Endothelial cell of umbilical vein (primary cell): Measurements from ENCODE around the gene CHMP5.
A peak's percentile ranks its signal among the peaks of the same experiment; 100 is the strongest.

Source experiments
- CTCF ChIP-seq, 2 donors: IDR thresholded peaks; 1 replicate in 1 of 2; 2 replicates in 1 of 2; pipeline ENCODE4 v1.5.1; 2011; ENCODE audit warnings: low read length in 2 of 2, mild to moderate bottlenecking in 2 of 2, moderate library complexity in 2 of 2, control low read depth in 1 of 2, inconsistent platforms in 1 of 2, low read depth in 1 of 2; ENCODE audit not compliant: insufficient read depth in 1 of 2; ENCODE audit errors: extremely low read depth in 1 of 2
- EZH2 ChIP-seq: IDR thresholded peaks from 2 replicates; pipeline ENCODE4 v1.6.1; 2012; ENCODE audit warnings: borderline replicate concordance, low read depth, mild to moderate bottlenecking, moderate library complexity, low read length, inconsistent platforms; ENCODE audit not compliant: severe bottlenecking
- FOS ChIP-seq: IDR thresholded peaks from 2 replicates; pipeline ENCODE4 v1.6.1; 2011; ENCODE audit warnings: mild to moderate bottlenecking, low read length, moderate library complexity, borderline replicate concordance; ENCODE audit not compliant: insufficient read depth
- GATA2 ChIP-seq: IDR thresholded peaks from 2 replicates; pipeline ENCODE4 v1.7.0; 2011; ENCODE audit warnings: low read depth, mild to moderate bottlenecking, moderate library complexity, mixed read lengths, low read length; ENCODE audit not compliant: insufficient read length, insufficient read depth
- MAX ChIP-seq: IDR thresholded peaks from 2 replicates; pipeline ENCODE4 v1.6.1; 2011; ENCODE audit not compliant: insufficient read depth, insufficient read length
- MYC ChIP-seq: IDR thresholded peaks from one replicate; pipeline ENCODE4 v1.6.1; 2011; ENCODE audit warnings: mild to moderate bottlenecking, low read depth, low read length
- POLR2A ChIP-seq: IDR thresholded peaks from 2 replicates; pipeline ENCODE4 v1.6.1; 2012; ENCODE audit warnings: low read depth, mild to moderate bottlenecking, control low read depth, low read length
- POLR2AphosphoS5 ChIP-seq: IDR thresholded peaks from 2 replicates; pipeline ENCODE4 v1.6.1; 2012; ENCODE audit warnings: low read depth, mild to moderate bottlenecking, control low read depth, low read length, moderate library complexity; ENCODE audit not compliant: insufficient read depth

- TF ChIP-seq CTCF (IDR thresholded peaks at IDR 0.05; ENCODE audit: extremely low read depth in 1 of 2, insufficient read depth in 1 of 2, low read depth in 1 of 2, low read length in 2 of 2) (no peak), FOS (peak; percentile 55), POLR2A (no peak), EZH2 (no peak), GATA2 (no peak), POLR2AphosphoS5 (no peak), MAX (no peak), MYC (no peak)
Measured at GRCh38 chr9:33320568-33321261, 55.9 kb downstream of the CHMP5 start.
